ENCODE data around the gene PRKD1. TPM values are rescaled to one million over a fixed set of nuclear protein-coding genes. Genes with fewer than 3 reads are reported as not detected.

The PRKD1 gene
- total and polyA plus RNA-seq, 11 donors, result 0.99 to 8.8 (median 3.6) TPM

- WGBS, 4 donors, result 67 to 72% (median 69%) methylated on average over 3 of the region's 3 CpGs
- Histone ChIP-seq H3K4me3 (no peak overlapping the region), H3K4me1 (no peaks in the 10 kb centered on the region), H3K36me3 (no peaks in the 10 kb centered on the region), H3K27ac (no peak overlapping the region), H3K9me3 (no peaks in the 10 kb centered on the region), H3K27me3 (no peaks in the 10 kb centered on the region)
- ATAC-seq, result no peak
- TF ChIP-seq POLR2A (IDR thresholded peaks at IDR 0.05), result no peak
- no peak for TF ChIP-seq CTCF (IDR thresholded peaks at IDR 0.05)
- DNase-seq, result no peak
- intact Hi-C loops (cut with DNase I), result no loop called here
Observed at GRCh38 chr14:29868000-29868399, 59.6 kb downstream of the PRKD1 start.

DNA sequence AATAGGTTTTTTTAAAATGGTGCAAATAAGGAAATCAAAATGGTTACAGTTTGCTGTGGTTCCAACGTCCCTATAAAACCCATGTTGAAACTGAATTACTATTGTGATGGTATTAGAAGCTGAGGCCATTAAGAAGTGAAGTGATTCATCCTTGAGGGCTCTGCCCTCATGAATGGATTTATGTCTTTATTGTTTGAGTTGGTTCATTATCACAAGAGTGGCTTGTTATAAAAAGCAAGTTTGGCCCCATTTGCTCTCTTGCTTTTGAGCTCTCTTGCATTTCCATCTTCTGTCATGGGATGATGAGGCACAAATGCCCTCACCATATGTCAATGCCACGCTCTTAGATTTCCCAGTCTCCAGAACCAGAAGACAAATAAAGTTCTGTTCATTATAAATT lies 62.3 kb downstream of the PRKD1 start:
- no peaks in the 10 kb centered on the region for H3K36me3 ChIP-seq
- WGBS, 4 donors, result 81 to 92% (median 90%) methylated on average over 2 of the region's 2 CpGs
- H3K27ac ChIP-seq, result no peak overlapping the region
- TF ChIP-seq POLR2A (IDR thresholded peaks at IDR 0.05), result no peak
- TF ChIP-seq CTCF (IDR thresholded peaks at IDR 0.05), result no peak
- ATAC-seq (no peak), DNase-seq (no peak)
- H3K27me3 ChIP-seq, result no peaks in the 10 kb centered on the region
- intact Hi-C loops (cut with DNase I), result no loop called here
- H3K4me1 ChIP-seq, result no peaks in the 10 kb centered on the region
- no peaks in the 10 kb centered on the region for H3K9me3 ChIP-seq
- H3K4me3 ChIP-seq, result no peak overlapping the region

DNA sequence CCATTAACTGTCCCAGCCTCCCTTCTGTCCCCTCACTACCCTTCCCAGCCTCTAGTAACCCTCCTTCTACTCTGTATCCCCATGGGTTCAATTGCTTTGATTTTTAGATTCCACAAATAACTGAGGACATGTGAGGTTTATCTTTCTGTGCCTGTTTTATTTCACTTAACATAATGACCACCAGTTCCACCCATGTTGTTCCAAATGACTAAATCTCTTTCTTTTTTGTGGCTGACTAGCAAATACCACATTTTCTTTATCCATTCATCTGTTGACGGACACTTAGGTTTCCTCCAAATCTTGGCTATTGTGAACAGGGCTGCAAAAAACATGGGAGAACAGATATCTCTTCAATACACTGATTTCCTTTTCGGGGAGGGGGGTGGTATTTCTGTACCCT lies 65.7 kb downstream of the PRKD1 start:
- ATAC-seq (no peak), DNase-seq (no peak)
- H3K4me3 ChIP-seq, result no peak overlapping the region
- H3K36me3 ChIP-seq, result no peaks in the 10 kb centered on the region
- H3K27me3 ChIP-seq, result no peaks in the 10 kb centered on the region
- intact Hi-C loops (cut with DNase I), result no loop called here
- H3K9me3 ChIP-seq, result no peaks in the 10 kb centered on the region
- H3K27ac ChIP-seq, result no peak overlapping the region
- peaks cover 0 to 3% (median 0%) of the 10 kb centered on the region in 12 donors for H3K4me1 ChIP-seq
- WGBS, 4 donors, result 84 to 87% (median 84%) methylated on average over 2 of the region's 2 CpGs
- no peak for TF ChIP-seq POLR2A (IDR thresholded peaks at IDR 0.05)
- no peak for TF ChIP-seq CTCF (IDR thresholded peaks at IDR 0.05)

DNA sequence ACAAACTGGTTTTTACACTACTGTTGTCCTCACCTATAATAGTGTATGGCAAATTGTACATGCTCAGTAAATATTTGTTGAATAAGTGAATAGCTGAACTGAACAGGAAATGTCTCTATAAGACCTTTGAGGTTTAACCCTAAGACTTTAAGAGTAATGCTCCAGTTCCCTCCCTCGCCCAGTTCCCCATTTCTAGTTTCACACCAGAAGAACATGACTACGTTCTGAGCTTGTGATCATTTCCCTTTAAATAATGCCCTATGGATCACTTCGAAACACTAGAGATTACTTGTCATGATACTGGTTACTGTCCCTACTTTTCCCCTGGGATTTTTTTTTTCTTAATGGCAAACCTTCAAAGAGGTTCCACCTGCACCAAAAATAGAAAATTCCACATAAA lies 69.3 kb downstream of the PRKD1 start:
- peaks cover 0 to 11% (median 0%) of the 10 kb centered on the region in 12 donors for H3K9me3 ChIP-seq
- no peak overlapping the region for H3K4me3 ChIP-seq
- H3K27ac ChIP-seq, result no peak overlapping the region
- no peaks in the 10 kb centered on the region for H3K36me3 ChIP-seq
- 63 to 81% (median 75%) methylated on average over 3 of the region's 3 CpGs for WGBS, 4 donors
- H3K27me3 ChIP-seq, result no peaks in the 10 kb centered on the region
- no peak for DNase-seq
- peaks cover 0 to 3% (median 0%) of the 10 kb centered on the region in 12 donors for H3K4me1 ChIP-seq
- ATAC-seq, result no peak
- intact Hi-C loops (cut with DNase I), result no loop called here
- TF ChIP-seq CTCF (IDR thresholded peaks at IDR 0.05) (no peak), POLR2A (IDR thresholded peaks at IDR 0.05) (no peak)
